ENCODE results near the gene TTBK2.

Gene TTBK2

GRCh38 chr15:42876224-42876623 is 44.4 kb downstream of the TTBK2 start:
- H3K27ac ChIP-seq (replicated peaks; ENCODE audit: low read length): no peak overlapping the region
- no peak overlapping the region for H3K4ac ChIP-seq (ENCODE audit: low read length)
- H3K14ac ChIP-seq (ENCODE audit: low read length): no peak overlapping the region
- H3K18ac ChIP-seq (ENCODE audit: low read length): no peak overlapping the region
- DNase-seq (ENCODE audit: low spot score): no peak
- H2AFZ ChIP-seq (ENCODE audit: low read length): no peak overlapping the region
- no peak overlapping the region for H4K8ac ChIP-seq (ENCODE audit: low read depth, low read length)
- H3K9ac ChIP-seq (ENCODE audit: low read depth, low read length, poor library complexity): no peak overlapping the region
- H3K4me3 ChIP-seq (ENCODE audit: low read length in 2 of 2): no peak overlapping the region
- no peak overlapping the region for H2BK12ac ChIP-seq (ENCODE audit: low read length)
- no peak overlapping the region for H2AK5ac ChIP-seq (ENCODE audit: low read depth, low read length)
- no peaks in the 10 kb centered on the region for H3K79me1 ChIP-seq (ENCODE audit: low read depth, low read length)
- H3K9me3 ChIP-seq (replicated peaks in 1 of 2; ENCODE audit: control insufficient read depth in 2 of 2, insufficient read depth in 1 of 2, low read depth in 1 of 2, low read length in 2 of 2): no peaks in the 10 kb centered on the region
- peaks cover 0 to 2% of the 10 kb centered on the region in 2 donors for H3K36me3 ChIP-seq (replicated peaks in 1 of 2; ENCODE audit: control insufficient read depth in 2 of 2, insufficient read depth in 2 of 2, low read length in 2 of 2)
- H3K23ac ChIP-seq (ENCODE audit: low read depth, low read length, poor library complexity): no peak overlapping the region
- no peak overlapping the region for H2BK5ac ChIP-seq (ENCODE audit: low read length)
- H3K27me3 ChIP-seq (ENCODE audit: control insufficient read depth in 3 of 3, insufficient read depth in 3 of 3, low read depth in 1 of 3, low read length in 3 of 3): no peaks in the 10 kb centered on the region
- H3K4me1 ChIP-seq (ENCODE audit: control insufficient read depth in 2 of 2, insufficient read depth in 1 of 2, low read depth in 1 of 2, low read length in 2 of 2): no peaks in the 10 kb centered on the region
- H3K4me2 ChIP-seq (ENCODE audit: insufficient read depth, low read length, poor library complexity, severe bottlenecking): no peak overlapping the region
- H2BK120ac ChIP-seq (ENCODE audit: low read depth, low read length): no peak overlapping the region
- no peak overlapping the region for H4K91ac ChIP-seq (ENCODE audit: low read depth, low read length, poor library complexity)
- no peak overlapping the region for H2BK15ac ChIP-seq (ENCODE audit: low read length)

- H4K91ac ChIP-seq (ENCODE audit: low read depth, low read length, poor library complexity): no peak overlapping the region
- no peak overlapping the region for H3K9ac ChIP-seq (ENCODE audit: low read depth, low read length, poor library complexity)
- H3K23ac ChIP-seq (ENCODE audit: low read depth, low read length, poor library complexity): no peak overlapping the region
- no peak overlapping the region for H3K4me3 ChIP-seq (ENCODE audit: low read length in 2 of 2)
- H3K36me3 ChIP-seq (replicated peaks in 1 of 2; ENCODE audit: control insufficient read depth in 2 of 2, insufficient read depth in 2 of 2, low read length in 2 of 2): peaks cover 2 to 3% of the 10 kb centered on the region in 2 donors
- no peak overlapping the region for H3K14ac ChIP-seq (ENCODE audit: low read length)
- peaks cover 2% of the 10 kb centered on the region for H3K79me1 ChIP-seq (ENCODE audit: low read depth, low read length)
- DNase-seq (ENCODE audit: low spot score): no peak
- no peak overlapping the region for H3K27ac ChIP-seq (replicated peaks; ENCODE audit: low read length)
- no peak overlapping the region for H2BK12ac ChIP-seq (ENCODE audit: low read length)
- H3K27me3 ChIP-seq (ENCODE audit: control insufficient read depth in 3 of 3, insufficient read depth in 3 of 3, low read depth in 1 of 3, low read length in 3 of 3): no peaks in the 10 kb centered on the region
- H3K18ac ChIP-seq (ENCODE audit: low read length): no peak overlapping the region
- WGBS, 2 donors (ENCODE audit: extremely low coverage in 2 of 2, insufficient read length in 2 of 2, insufficient replicate concordance in 1 of 2): no CpG with 5 or more reads among the region's 2 CpGs
- no peak overlapping the region for H3K4ac ChIP-seq (ENCODE audit: low read length)
- H3K9me3 ChIP-seq (replicated peaks in 1 of 2; ENCODE audit: control insufficient read depth in 2 of 2, insufficient read depth in 1 of 2, low read depth in 1 of 2, low read length in 2 of 2): no peaks in the 10 kb centered on the region
- H3K4me1 ChIP-seq (ENCODE audit: control insufficient read depth in 2 of 2, insufficient read depth in 1 of 2, low read depth in 1 of 2, low read length in 2 of 2): no peaks in the 10 kb centered on the region
- no peak overlapping the region for H2BK120ac ChIP-seq (ENCODE audit: low read depth, low read length)
- no peak overlapping the region for H4K8ac ChIP-seq (ENCODE audit: low read depth, low read length)
- H2AFZ ChIP-seq (ENCODE audit: low read length): no peak overlapping the region
- no peak overlapping the region for H2AK5ac ChIP-seq (ENCODE audit: low read depth, low read length)
- no peak overlapping the region for H3K4me2 ChIP-seq (ENCODE audit: insufficient read depth, low read length, poor library complexity, severe bottlenecking)
- no peak overlapping the region for H2BK5ac ChIP-seq (ENCODE audit: low read length)
- no peak overlapping the region for H2BK15ac ChIP-seq (ENCODE audit: low read length)
Measured at GRCh38 chr15:42868683-42869082, 51.9 kb downstream of the TTBK2 start.

- H3K27ac ChIP-seq (replicated peaks; ENCODE audit: low read length): no peak overlapping the region
- H3K23ac ChIP-seq (ENCODE audit: low read depth, low read length, poor library complexity): no peak overlapping the region
- no peak overlapping the region for H3K4me2 ChIP-seq (ENCODE audit: insufficient read depth, low read length, poor library complexity, severe bottlenecking)
- no peaks in the 10 kb centered on the region for H3K9me3 ChIP-seq (replicated peaks in 1 of 2; ENCODE audit: control insufficient read depth in 2 of 2, insufficient read depth in 1 of 2, low read depth in 1 of 2, low read length in 2 of 2)
- H3K79me1 ChIP-seq (ENCODE audit: low read depth, low read length): peaks cover 2% of the 10 kb centered on the region
- H2BK120ac ChIP-seq (ENCODE audit: low read depth, low read length): no peak overlapping the region
- H3K27me3 ChIP-seq (ENCODE audit: control insufficient read depth in 3 of 3, insufficient read depth in 3 of 3, low read depth in 1 of 3, low read length in 3 of 3): no peaks in the 10 kb centered on the region
- no peak overlapping the region for H2BK5ac ChIP-seq (ENCODE audit: low read length)
- H3K36me3 ChIP-seq (replicated peaks in 1 of 2; ENCODE audit: control insufficient read depth in 2 of 2, insufficient read depth in 2 of 2, low read length in 2 of 2): peaks cover 0 to 3% of the 10 kb centered on the region in 2 donors
- no peak overlapping the region for H2BK12ac ChIP-seq (ENCODE audit: low read length)
- no peak overlapping the region for H2AK5ac ChIP-seq (ENCODE audit: low read depth, low read length)
- H3K4me1 ChIP-seq (ENCODE audit: control insufficient read depth in 2 of 2, insufficient read depth in 1 of 2, low read depth in 1 of 2, low read length in 2 of 2): no peaks in the 10 kb centered on the region
- H4K8ac ChIP-seq (ENCODE audit: low read depth, low read length): no peak overlapping the region
- H2BK15ac ChIP-seq (ENCODE audit: low read length): no peak overlapping the region
- H3K4ac ChIP-seq (ENCODE audit: low read length): no peak overlapping the region
- WGBS, 2 donors (ENCODE audit: extremely low coverage in 2 of 2, insufficient read length in 2 of 2, insufficient replicate concordance in 1 of 2): no CpG with 5 or more reads among the region's 2 CpGs
- DNase-seq (ENCODE audit: low spot score): no peak
- H2AFZ ChIP-seq (ENCODE audit: low read length): no peak overlapping the region
- no peak overlapping the region for H3K9ac ChIP-seq (ENCODE audit: low read depth, low read length, poor library complexity)
- no peak overlapping the region for H3K14ac ChIP-seq (ENCODE audit: low read length)
- no peak overlapping the region for H3K18ac ChIP-seq (ENCODE audit: low read length)
- no peak overlapping the region for H3K4me3 ChIP-seq (ENCODE audit: low read length in 2 of 2)
- no peak overlapping the region for H4K91ac ChIP-seq (ENCODE audit: low read depth, low read length, poor library complexity)
Measured at GRCh38 chr15:42863572-42864239, 56.9 kb downstream of the TTBK2 start.

GRCh38 chr15:42858999-42859789 is 61.4 kb downstream of the TTBK2 start:
- no peak overlapping the region for H3K4me2 ChIP-seq (ENCODE audit: insufficient read depth, low read length, poor library complexity, severe bottlenecking)
- no peak overlapping the region for H2BK120ac ChIP-seq (ENCODE audit: low read depth, low read length)
- peaks cover 0 to 3% of the 10 kb centered on the region in 2 donors for H3K9me3 ChIP-seq (replicated peaks in 1 of 2; ENCODE audit: control insufficient read depth in 2 of 2, insufficient read depth in 1 of 2, low read depth in 1 of 2, low read length in 2 of 2)
- DNase-seq (ENCODE audit: low spot score): no peak
- no peak overlapping the region for H3K27ac ChIP-seq (replicated peaks; ENCODE audit: low read length)
- no peak overlapping the region for H2AFZ ChIP-seq (ENCODE audit: low read length)
- H3K18ac ChIP-seq (ENCODE audit: low read length): no peak overlapping the region
- no peaks in the 10 kb centered on the region for H3K36me3 ChIP-seq (replicated peaks in 1 of 2; ENCODE audit: control insufficient read depth in 2 of 2, insufficient read depth in 2 of 2, low read length in 2 of 2)
- no peaks in the 10 kb centered on the region for H3K27me3 ChIP-seq (ENCODE audit: control insufficient read depth in 3 of 3, insufficient read depth in 3 of 3, low read depth in 1 of 3, low read length in 3 of 3)
- no peak overlapping the region for H3K4me3 ChIP-seq (ENCODE audit: low read length in 2 of 2)
- no CpG with 5 or more reads among the region's 2 CpGs for WGBS, 2 donors (ENCODE audit: extremely low coverage in 2 of 2, insufficient read length in 2 of 2, insufficient replicate concordance in 1 of 2)
- no peak overlapping the region for H4K8ac ChIP-seq (ENCODE audit: low read depth, low read length)
- H2AK5ac ChIP-seq (ENCODE audit: low read depth, low read length): no peak overlapping the region
- no peak overlapping the region for H4K91ac ChIP-seq (ENCODE audit: low read depth, low read length, poor library complexity)
- no peak overlapping the region for H3K4ac ChIP-seq (ENCODE audit: low read length)
- H3K23ac ChIP-seq (ENCODE audit: low read depth, low read length, poor library complexity): no peak overlapping the region
- no peaks in the 10 kb centered on the region for H3K79me1 ChIP-seq (ENCODE audit: low read depth, low read length)
- no peak overlapping the region for H2BK12ac ChIP-seq (ENCODE audit: low read length)
- no peak overlapping the region for H3K9ac ChIP-seq (ENCODE audit: low read depth, low read length, poor library complexity)
- H2BK15ac ChIP-seq (ENCODE audit: low read length): no peak overlapping the region
- no peak overlapping the region for H2BK5ac ChIP-seq (ENCODE audit: low read length)
- no peak overlapping the region for H3K14ac ChIP-seq (ENCODE audit: low read length)
- H3K4me1 ChIP-seq (ENCODE audit: control insufficient read depth in 2 of 2, insufficient read depth in 1 of 2, low read depth in 1 of 2, low read length in 2 of 2): no peaks in the 10 kb centered on the region

Measured in neuronal stem cell (in vitro differentiated cells).